Nephron progenitor cell (in vitro differentiated cells): Measurements from ENCODE around the gene RANBP10.

Source experiments
- DNase-seq: peaks from one replicate; pipeline ENCODE4 v3.0.0; 2021
- H3K27ac Mint-ChIP-seq: 2 replicates; pipeline ENCODE4 v1.8.0; 2021; ENCODE audit warnings: mild to moderate bottlenecking, moderate library complexity, mixed read lengths
- H3K27me3 Mint-ChIP-seq: 2 replicates; pipeline ENCODE4 v1.8.0; 2021; ENCODE audit warnings: mild to moderate bottlenecking, low read depth, mixed read lengths; ENCODE audit not compliant: poor library complexity
- H3K36me3 Mint-ChIP-seq: 2 replicates; pipeline ENCODE4 v1.8.0; 2021; ENCODE audit warnings: low read depth, mixed read lengths
- H3K4me1 Mint-ChIP-seq: 2 replicates; pipeline ENCODE4 v1.8.0; 2021; ENCODE audit warnings: mixed read lengths
- H3K4me3 Mint-ChIP-seq: 2 replicates; pipeline ENCODE4 v1.8.0; 2021; ENCODE audit warnings: mild to moderate bottlenecking, moderate library complexity, mixed read lengths
- H3K9me3 Mint-ChIP-seq: 2 replicates; pipeline ENCODE4 v1.8.0; 2021; ENCODE audit warnings: mild to moderate bottlenecking, moderate library complexity, mixed read lengths
- CTCF ChIP-seq: fragments of 200-600 bp; sonication (generic); IDR thresholded peaks from 2 replicates; pipeline ENCODE4 v1.5.0; 2021; ENCODE audit warnings: antibody characterized with exemption

Gene RANBP10

GRCh38 chr16:67749436-67750078 lies 56.8 kb downstream of the RANBP10 start:
- Mint-ChIP-seq H3K9me3 (no peaks in the 10 kb centered on the region), H3K27me3 (peaks cover under 1% of the 10 kb centered on the region), H3K27ac (peak overlapping the region; percentile 95), H3K4me1 (peaks cover under 1% of the 10 kb centered on the region), H3K36me3 (peaks cover 31% of the 10 kb centered on the region), H3K4me3 (no peak overlapping the region)
- DNase-seq = no peak
- no peak for TF ChIP-seq CTCF

GRCh38 chr16:67748834-67749233 lies 57.5 kb downstream of the RANBP10 start:
- peaks cover 34% of the 10 kb centered on the region for H3K36me3 Mint-ChIP-seq

GRCh38 chr16:67746846-67747245 lies 59.5 kb downstream of the RANBP10 start:
- Mint-ChIP-seq H3K4me3 (no peak overlapping the region), H3K4me1 (peaks cover 5% of the 10 kb centered on the region), H3K9me3 (no peaks in the 10 kb centered on the region), H3K36me3 (peaks cover 40% of the 10 kb centered on the region), H3K27ac (no peak overlapping the region), H3K27me3 (peaks cover 5% of the 10 kb centered on the region)
- no peak for DNase-seq
- no peak for TF ChIP-seq CTCF

More at GRCh38 chr16:67748834-67749233, 57.5 kb downstream of the RANBP10 start:
- Mint-ChIP-seq H3K4me1 (peaks cover 5% of the 10 kb centered on the region), H3K27ac (peak overlapping the region; percentile 95), H3K9me3 (no peaks in the 10 kb centered on the region), H3K4me3 (no peak overlapping the region), H3K27me3 (peaks cover 5% of the 10 kb centered on the region)
- TF ChIP-seq CTCF = no peak
- no peak for DNase-seq

- no peak for TF ChIP-seq CTCF
- peaks cover 56% of the 10 kb centered on the region for H3K36me3 Mint-ChIP-seq
- DNase-seq = no peak
These were observed 65.2 kb downstream of the RANBP10 start for GRCh38 chr16:67741118-67741517.

GRCh38 chr16:67740391-67740790 lies 66.0 kb downstream of the RANBP10 start:
- Mint-ChIP-seq H3K4me1 (peaks cover 5% of the 10 kb centered on the region), H3K27ac (peak overlapping the region; percentile 39), H3K36me3 (peaks cover 53% of the 10 kb centered on the region), H3K9me3 (no peaks in the 10 kb centered on the region), H3K4me3 (no peak overlapping the region), H3K27me3 (peaks cover 7% of the 10 kb centered on the region)
- TF ChIP-seq CTCF = no peak
- no peak for DNase-seq

More at GRCh38 chr16:67741118-67741517, 65.2 kb downstream of the RANBP10 start:
- H3K27ac Mint-ChIP-seq = no peak overlapping the region
- peaks cover 7% of the 10 kb centered on the region for H3K27me3 Mint-ChIP-seq
- H3K4me3 Mint-ChIP-seq = no peak overlapping the region
- no peaks in the 10 kb centered on the region for H3K9me3 Mint-ChIP-seq
- peaks cover 5% of the 10 kb centered on the region for H3K4me1 Mint-ChIP-seq

GRCh38 chr16:67736858-67737257 lies 69.5 kb downstream of the RANBP10 start:
- Mint-ChIP-seq H3K4me1 (no peaks in the 10 kb centered on the region), H3K27me3 (peaks cover 2% of the 10 kb centered on the region)

More at GRCh38 chr16:67736858-67737257, 69.5 kb downstream of the RANBP10 start:
- Mint-ChIP-seq H3K4me3 (no peak overlapping the region), H3K27ac (no peak overlapping the region), H3K36me3 (peaks cover 26% of the 10 kb centered on the region), H3K9me3 (no peaks in the 10 kb centered on the region)
- TF ChIP-seq CTCF = no peak
- no peak for DNase-seq
